ENCODE data around the gene ZSCAN4.

The ZSCAN4 gene

GRCh38 chr19:57668635-57669034 lies at the start of gene ZSCAN4:
ZSCAN4 (plus strand) TSS chr19:57668935; CDS start chr19:57676146, 7,211 bp downstream.
- no peak for DNase-seq (ENCODE audit: low read depth)

DNA sequence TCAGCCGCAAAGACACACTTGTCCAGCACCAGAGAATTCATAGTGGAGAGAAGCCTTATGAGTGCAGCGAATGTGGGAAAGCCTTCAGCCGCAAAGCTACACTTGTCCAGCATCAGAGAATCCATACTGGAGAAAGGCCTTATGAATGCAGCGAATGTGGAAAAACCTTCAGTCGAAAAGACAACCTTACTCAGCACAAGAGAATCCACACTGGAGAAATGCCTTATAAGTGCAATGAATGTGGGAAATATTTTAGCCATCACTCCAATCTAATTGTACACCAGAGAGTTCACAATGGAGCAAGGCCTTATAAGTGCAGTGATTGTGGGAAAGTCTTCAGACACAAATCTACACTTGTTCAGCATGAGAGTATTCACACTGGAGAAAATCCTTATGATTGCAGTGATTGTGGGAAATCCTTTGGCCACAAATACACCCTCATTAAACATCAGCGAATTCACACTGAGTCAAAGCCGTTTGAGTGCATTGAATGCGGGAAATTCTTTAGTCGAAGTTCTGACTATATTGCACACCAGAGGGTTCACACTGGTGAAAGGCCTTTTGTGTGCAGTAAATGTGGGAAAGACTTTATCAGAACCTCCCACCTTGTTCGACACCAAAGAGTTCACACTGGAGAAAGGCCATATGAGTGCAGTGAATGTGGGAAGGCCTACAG lies 47.9 kb upstream of the ZSCAN4 start:
- no peak for DNase-seq (ENCODE audit: low read depth)

DNA sequence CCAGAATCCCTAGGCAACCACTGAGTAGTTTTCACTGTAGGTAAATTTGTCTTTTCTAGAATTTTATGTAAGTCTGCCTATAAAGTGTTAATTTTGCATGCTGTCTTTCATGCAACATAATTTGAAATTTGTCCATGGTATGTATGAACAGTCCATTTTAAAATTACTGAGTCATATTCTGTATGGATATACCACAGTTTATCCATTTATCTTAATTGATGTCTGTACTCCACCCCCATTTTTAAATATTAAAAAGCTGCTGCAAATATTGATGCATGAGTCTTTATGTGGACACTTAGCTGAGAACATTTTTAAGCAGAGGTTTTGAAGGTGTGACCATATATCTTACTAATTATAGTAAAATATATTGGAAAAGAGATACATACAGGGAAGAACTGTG lies 45.6 kb upstream of the ZSCAN4 start:
- no peak for DNase-seq (ENCODE audit: low read depth)

GRCh38 chr19:57632987-57633831 lies 35.5 kb upstream of the ZSCAN4 start, which contains the start of gene ZNF211:
ZNF211 (plus strand) TSS chr19:57633168; CDS start chr19:57633347, 179 bp downstream.
- DNase-seq (ENCODE audit: low read depth), result peak; percentile 77

DNA sequence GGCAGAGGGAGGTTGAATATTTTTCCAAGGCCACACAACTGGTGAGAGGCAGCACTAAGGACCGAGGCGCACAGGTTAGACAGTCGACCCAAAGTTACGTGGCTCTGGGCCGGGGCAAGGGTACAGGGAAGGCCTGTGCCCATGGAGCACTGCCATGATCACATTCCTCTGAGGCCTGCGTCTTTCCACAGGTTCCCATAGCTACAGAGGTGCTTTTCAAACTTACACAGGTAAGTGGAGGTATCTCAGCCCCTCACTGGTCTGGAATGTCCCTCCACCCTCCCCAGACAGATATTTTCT lies 35.0 kb upstream of the ZSCAN4 start:
- DNase-seq (ENCODE audit: low read depth), result no peak

GRCh38 chr19:57637379-57637778 lies 31.4 kb upstream of the ZSCAN4 start:
- DNase-seq (ENCODE audit: low read depth), result no peak

- no peak for DNase-seq (ENCODE audit: low read depth)
Observed at GRCh38 chr19:57641715-57642234, 27.0 kb upstream of the ZSCAN4 start.

DNA sequence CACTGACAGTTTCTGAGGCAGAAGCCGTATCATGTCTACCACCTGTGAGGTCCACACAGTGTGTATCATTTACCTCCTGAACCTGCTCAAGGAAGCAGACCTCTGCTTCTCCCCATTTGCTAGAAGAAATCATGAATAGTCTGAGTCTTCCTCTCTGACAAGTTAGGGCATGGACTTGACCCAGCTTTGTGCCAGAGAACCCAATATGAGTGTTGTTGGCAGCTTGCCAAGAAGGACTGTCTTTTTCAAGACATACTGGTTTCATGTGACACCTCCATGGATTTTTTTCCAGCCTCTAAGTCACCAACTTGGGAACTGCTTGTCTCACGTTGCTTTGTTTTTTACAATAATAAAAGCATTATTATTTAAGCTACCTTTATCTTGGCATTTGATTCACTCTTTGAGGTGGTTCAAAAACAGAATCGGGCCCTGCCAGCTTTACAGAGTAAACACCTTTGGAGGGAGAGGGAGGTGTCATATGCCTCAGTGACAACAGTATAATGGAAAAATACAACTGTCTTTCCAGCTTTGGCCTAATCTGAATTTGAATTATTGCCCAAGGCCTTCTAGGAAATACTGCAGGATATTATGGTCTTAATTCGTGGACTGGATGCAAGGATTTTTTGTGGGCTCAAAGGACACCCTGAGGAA lies 26.2 kb upstream of the ZSCAN4 start:
- DNase-seq (ENCODE audit: low read depth), result no peak

DNA sequence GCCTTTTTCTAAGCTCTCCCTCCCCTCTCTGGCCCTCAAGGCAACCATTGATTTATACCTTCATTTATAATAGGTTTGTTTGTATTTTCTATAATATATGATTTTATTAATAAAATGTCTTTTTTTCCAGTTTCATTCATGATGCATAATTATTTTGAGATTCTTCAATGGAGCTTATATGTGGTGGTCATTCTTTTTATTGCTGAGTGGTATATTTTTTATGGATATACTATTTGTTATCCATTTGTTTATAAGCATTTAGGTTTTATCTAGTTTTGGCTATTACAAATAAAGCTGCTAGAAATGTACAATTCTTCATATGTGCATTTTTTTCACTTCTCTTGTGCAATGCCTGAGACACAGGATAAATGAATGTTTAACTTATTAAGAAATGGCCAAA lies 25.0 kb upstream of the ZSCAN4 start:
- no peak for DNase-seq (ENCODE audit: low read depth)

GRCh38 chr19:57648331-57649003 lies 20.3 kb upstream of the ZSCAN4 start:
- no peak for DNase-seq (ENCODE audit: low read depth)

GRCh38 chr19:57651654-57651996 lies 17.1 kb upstream of the ZSCAN4 start:
- no peak for DNase-seq (ENCODE audit: low read depth)

GRCh38 chr19:57653689-57654088 lies 15.0 kb upstream of the ZSCAN4 start:
- no peak for DNase-seq (ENCODE audit: low read depth)

- DNase-seq (ENCODE audit: low read depth), result no peak
Observed at GRCh38 chr19:57655443-57655842, 13.3 kb upstream of the ZSCAN4 start.

GRCh38 chr19:57656346-57656745 lies 12.4 kb upstream of the ZSCAN4 start:
- DNase-seq (ENCODE audit: low read depth), result no peak

DNA sequence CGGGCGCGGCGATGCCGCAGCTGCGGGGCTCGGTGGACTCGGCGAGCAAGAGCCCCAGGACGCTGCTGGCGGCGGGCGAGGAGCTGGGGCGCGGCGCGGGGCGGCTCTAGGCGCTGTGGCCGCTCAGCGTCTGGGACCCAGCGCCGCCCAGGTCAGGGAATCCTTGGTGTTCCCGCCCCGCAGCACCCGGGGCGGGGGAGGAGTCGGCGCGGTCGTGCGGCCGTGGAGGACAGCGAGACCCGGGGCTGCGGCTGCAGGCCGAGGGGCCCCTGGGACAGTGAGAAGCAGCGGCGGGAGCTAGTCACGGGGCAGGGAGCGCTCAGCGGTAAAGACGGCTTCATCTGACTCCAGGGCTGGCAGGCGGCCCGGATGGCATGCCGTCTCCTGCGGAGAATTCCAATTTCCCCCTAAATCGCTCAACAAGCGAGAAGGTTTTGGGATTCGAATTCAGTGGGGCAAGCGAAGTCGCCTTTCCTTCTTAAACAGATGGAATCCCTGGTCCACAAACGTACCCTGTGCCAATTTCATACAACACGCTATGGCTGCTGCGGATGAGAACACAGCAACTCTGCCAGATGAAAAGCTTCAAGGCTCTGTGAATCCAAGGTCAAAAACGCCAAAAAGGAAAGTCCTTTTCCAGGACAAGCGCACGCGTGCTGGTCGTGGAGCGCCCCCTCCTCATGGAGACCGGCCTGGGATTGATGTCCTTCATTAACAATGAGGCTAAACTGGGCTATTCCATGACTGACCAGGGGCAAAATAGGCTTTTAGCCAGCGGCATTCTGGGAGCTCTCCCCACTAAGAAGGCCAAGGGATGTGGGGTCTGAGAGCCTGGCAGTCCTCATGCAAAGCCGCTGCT lies 4.2 kb upstream of the ZSCAN4 start:
- no peak for DNase-seq (ENCODE audit: low read depth)

DNA sequence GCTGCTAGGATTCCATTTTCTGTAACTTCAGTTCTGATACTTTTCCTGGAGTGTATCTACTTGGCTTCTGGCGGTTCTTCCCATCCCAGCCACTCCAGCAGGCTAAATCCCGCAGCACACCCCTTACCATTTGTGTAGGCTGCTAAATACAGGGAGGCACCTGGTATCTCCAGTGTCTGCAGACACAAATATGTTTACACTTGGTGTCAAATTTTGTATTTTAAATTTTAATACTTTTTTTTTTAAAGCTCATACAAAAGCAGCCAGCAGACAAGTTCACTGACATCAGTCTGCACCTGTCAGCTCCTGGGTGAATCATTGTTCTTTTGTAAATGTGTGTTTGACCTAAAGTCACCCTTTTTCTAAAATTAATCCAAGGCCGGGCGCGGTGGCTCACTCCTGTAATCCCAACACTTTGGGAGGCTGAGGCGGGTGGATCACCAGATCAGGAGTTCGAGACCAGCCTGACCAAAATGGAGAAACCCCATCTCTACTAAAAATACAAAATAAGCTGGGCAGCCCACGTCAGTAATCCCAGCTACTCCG lies 3.4 kb upstream of the ZSCAN4 start:
- DNase-seq (ENCODE audit: low read depth), result no peak

DNA sequence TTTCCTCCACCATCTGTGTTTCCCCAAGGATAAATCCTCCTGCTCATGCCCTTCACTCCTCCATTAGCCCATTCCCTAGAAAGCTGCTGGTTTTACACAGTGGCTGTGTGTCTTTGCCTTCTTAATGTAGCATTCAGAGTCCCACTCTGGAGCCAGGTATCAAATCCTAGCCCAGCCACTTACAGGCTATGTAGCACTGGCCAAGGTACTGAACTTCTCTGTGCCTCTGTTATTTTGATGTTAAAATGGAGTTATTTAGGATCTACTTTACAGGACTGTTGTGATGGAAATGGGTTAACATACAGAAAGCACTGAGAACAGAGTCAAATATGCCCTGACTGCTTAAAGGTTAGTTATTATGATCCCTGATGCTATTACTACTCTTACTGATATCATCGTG lies 1.5 kb upstream of the ZSCAN4 start:
- no peak for DNase-seq (ENCODE audit: low read depth)

DNA sequence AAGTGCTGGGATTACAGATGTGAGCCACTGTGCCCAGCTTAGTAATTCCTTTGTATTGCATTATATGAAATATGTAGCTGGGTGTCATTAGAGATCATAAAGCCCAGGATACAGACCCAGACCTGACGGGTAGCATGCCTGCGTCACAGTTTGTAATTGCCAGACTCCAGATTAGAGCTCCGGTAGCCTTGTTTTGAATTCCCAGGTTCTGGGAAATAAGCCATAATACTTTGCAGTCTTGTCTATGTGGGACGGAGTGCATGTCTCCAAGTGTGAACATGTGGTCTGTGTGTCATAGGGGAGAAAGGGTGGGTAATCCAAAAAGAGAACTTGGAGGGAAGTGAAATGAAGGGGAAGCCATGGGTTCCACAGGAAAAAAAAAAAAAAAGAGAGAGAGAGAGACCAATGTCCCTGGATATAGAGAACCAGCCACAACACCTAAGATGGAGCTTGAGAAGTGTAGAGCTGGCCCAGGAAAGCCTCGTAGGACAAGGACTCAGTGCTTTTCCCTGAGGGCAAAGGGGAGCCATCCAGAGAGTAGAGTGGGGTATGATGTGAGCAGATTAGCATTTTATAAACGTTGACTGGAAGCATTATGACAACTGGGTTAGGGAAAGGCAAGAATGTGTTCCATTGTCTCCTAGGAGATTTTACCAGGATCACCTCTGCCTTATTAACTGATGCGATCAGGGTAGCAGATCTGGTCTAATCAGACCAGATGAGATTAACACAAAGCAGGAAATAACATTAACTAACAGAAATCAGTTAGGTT lies 2.6 kb downstream of the ZSCAN4 start:
- no peak for DNase-seq (ENCODE audit: low read depth)

DNA sequence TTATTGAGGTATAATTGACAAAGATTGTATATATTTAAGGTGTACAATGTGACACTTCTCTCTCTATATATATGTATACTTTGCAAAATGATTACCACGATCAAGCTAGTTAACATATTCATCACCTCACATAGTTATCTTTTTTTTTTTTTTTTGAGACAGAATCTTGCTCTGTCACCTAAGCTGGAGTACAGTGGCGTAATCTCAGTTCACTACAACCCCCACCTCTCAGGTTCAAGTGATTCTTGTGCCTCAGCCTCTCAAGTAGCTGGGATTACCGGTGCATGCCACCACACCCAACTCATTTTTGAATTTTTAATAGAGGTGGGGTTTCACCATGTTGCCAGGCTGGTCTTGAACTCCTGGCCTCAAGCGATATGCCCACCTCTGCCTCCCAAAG lies 3.7 kb downstream of the ZSCAN4 start:
- no peak for DNase-seq (ENCODE audit: low read depth)

DNA sequence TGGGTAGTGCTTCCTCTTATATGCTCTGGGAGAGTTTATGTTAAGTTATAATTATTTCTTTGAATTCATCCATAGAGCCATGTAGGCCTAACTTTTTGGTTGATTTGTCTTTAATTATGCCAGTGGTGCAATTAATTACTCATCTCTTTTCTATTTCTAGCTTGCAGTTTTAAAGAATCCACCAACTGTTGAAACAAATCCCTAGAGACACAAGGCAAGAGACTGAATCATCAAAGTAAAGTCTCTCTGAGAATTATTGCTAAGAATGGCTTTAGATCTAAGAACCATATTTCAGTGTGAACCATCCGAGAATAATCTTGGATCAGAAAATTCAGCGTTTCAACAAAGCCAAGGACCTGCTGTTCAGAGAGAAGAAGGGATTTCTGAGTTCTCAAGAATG lies 7.1 kb downstream of the ZSCAN4 start:
- DNase-seq (ENCODE audit: low read depth), result no peak

Measured in stimulated activated CD8-positive, alpha-beta memory T cell treated with anti-CD3 and anti-CD28 coated beads, Interleukin-12 subunit alpha, Interleukin-12 subunit beta, amount 100 ng/mL, for 4 hours (primary cell).